ENCODE results near the gene COBLL1.

COBLL1 gene

GRCh38 chr2:164815071-164815793 lies 26.4 kb downstream of the COBLL1 start:
- H3K4me1 ChIP-seq (ENCODE audit: control insufficient read depth in 1 of 2, insufficient read depth in 1 of 2, low read depth in 1 of 2, low read length in 1 of 2), result peaks cover 3 to 6% of the 10 kb centered on the region in 2 experiments
- no peak overlapping the region for H3K4me3 ChIP-seq (ENCODE audit: low read depth in 1 of 2, low read length in 1 of 2)
- no peak overlapping the region for H3K27ac ChIP-seq
- H3K36me3 ChIP-seq, result no peaks in the 10 kb centered on the region
- no peaks in the 10 kb centered on the region for H3K27me3 ChIP-seq
- H3K9me3 ChIP-seq, result no peaks in the 10 kb centered on the region
- no peak for TF ChIP-seq CTCF (IDR thresholded peaks at IDR 0.05)

- Histone ChIP-seq H3K4me3 (ENCODE audit: low read depth in 1 of 2, low read length in 1 of 2) (no peak overlapping the region), H3K9me3 (no peaks in the 10 kb centered on the region)
- TF ChIP-seq CTCF (IDR thresholded peaks at IDR 0.05), result no peak
Observed at GRCh38 chr2:164813535-164813934, 28.1 kb downstream of the COBLL1 start.

GRCh38 chr2:164812378-164812777 lies 29.2 kb downstream of the COBLL1 start:
- no peaks in the 10 kb centered on the region for H3K36me3 ChIP-seq
- TF ChIP-seq CTCF (IDR thresholded peaks at IDR 0.05), result no peak
- H3K4me3 ChIP-seq (ENCODE audit: low read depth in 1 of 2, low read length in 1 of 2), result no peak overlapping the region
- no peak overlapping the region for H3K27ac ChIP-seq
- H3K9me3 ChIP-seq, result no peaks in the 10 kb centered on the region
- no peaks in the 10 kb centered on the region for H3K27me3 ChIP-seq
- peaks cover 3 to 6% of the 10 kb centered on the region in 2 experiments for H3K4me1 ChIP-seq (ENCODE audit: control insufficient read depth in 1 of 2, insufficient read depth in 1 of 2, low read depth in 1 of 2, low read length in 1 of 2)

More at GRCh38 chr2:164813535-164813934, 28.1 kb downstream of the COBLL1 start:
- no peak overlapping the region for H3K27ac ChIP-seq
- H3K4me1 ChIP-seq (ENCODE audit: control insufficient read depth in 1 of 2, insufficient read depth in 1 of 2, low read depth in 1 of 2, low read length in 1 of 2), result peaks cover 3 to 6% of the 10 kb centered on the region in 2 experiments
- H3K36me3 ChIP-seq, result no peaks in the 10 kb centered on the region
- no peaks in the 10 kb centered on the region for H3K27me3 ChIP-seq

GRCh38 chr2:164811819-164812218 lies 29.8 kb downstream of the COBLL1 start:
- Histone ChIP-seq H3K4me1 (ENCODE audit: control insufficient read depth in 1 of 2, insufficient read depth in 1 of 2, low read depth in 1 of 2, low read length in 1 of 2) (peaks cover 3 to 6% of the 10 kb centered on the region in 2 experiments), H3K36me3 (no peaks in the 10 kb centered on the region), H3K27ac (no peak overlapping the region), H3K9me3 (no peaks in the 10 kb centered on the region), H3K4me3 (ENCODE audit: low read depth in 1 of 2, low read length in 1 of 2) (no peak overlapping the region), H3K27me3 (no peaks in the 10 kb centered on the region)
- TF ChIP-seq CTCF (IDR thresholded peaks at IDR 0.05), result no peak

GRCh38 chr2:164810843-164811242 lies 30.8 kb downstream of the COBLL1 start:
- TF ChIP-seq CTCF (IDR thresholded peaks at IDR 0.05), result no peak
- Histone ChIP-seq H3K27ac (no peak overlapping the region), H3K27me3 (no peaks in the 10 kb centered on the region), H3K36me3 (no peaks in the 10 kb centered on the region), H3K4me3 (ENCODE audit: low read depth in 1 of 2, low read length in 1 of 2) (no peak overlapping the region), H3K4me1 (ENCODE audit: control insufficient read depth in 1 of 2, insufficient read depth in 1 of 2, low read depth in 1 of 2, low read length in 1 of 2) (peaks cover 3 to 6% of the 10 kb centered on the region in 2 experiments), H3K9me3 (no peaks in the 10 kb centered on the region)

Data from neutrophil (primary cell).